CD4-positive, alpha-beta memory T cell (primary cell): ENCODE data around the gene C11orf98. TPM values are rescaled to one million over a fixed set of nuclear protein-coding genes. Genes with fewer than 3 reads are reported as not detected.

Experiments
- CTCF ChIA-PET: fragments of 350-600 bp; sonication (Branson Sonifier 250); formaldehyde crosslinking; loops from one replicate; lab custom pipeline; 2021; ENCODE audit warnings: inconsistent platforms; ENCODE audit not compliant: partially characterized antibody; lab: Charles Lee
- POLR2A ChIA-PET: fragments of 350-600 bp; sonication (Branson Sonifier 250); formaldehyde crosslinking; loops from one replicate; lab custom pipeline; 2021; ENCODE audit not compliant: partially characterized antibody; lab: Charles Lee
- DNase-seq, 5 donors: peaks; one replicate each; pipeline versions ENCODE4 v3.0.0 to v3.0.0-alpha.2; 2020 to 2022; ENCODE audit warnings: mixed read lengths in 1 of 5
- H3K27ac ChIP-seq: one replicate; pipeline ENCODE4 v1.7.0; 2013; ENCODE audit warnings: low read depth, low read length
- H3K27me3 ChIP-seq: 2 replicates; pipeline ENCODE4 v1.7.0; 2013; ENCODE audit warnings: mild to moderate bottlenecking, low read length, moderate library complexity; ENCODE audit not compliant: insufficient read depth
- H3K36me3 ChIP-seq: 2 replicates; pipeline ENCODE4 v1.7.0; 2013; ENCODE audit warnings: mild to moderate bottlenecking, low read length, moderate library complexity; ENCODE audit not compliant: insufficient read depth
- H3K4me1 ChIP-seq: 2 replicates; pipeline ENCODE4 v1.7.0; 2013; ENCODE audit warnings: mild to moderate bottlenecking, low read length, moderate library complexity; ENCODE audit not compliant: insufficient read depth
- H3K4me3 ChIP-seq, 2 donors: one replicate each; pipeline ENCODE4 v1.7.0; 2013; ENCODE audit warnings: low read length in 2 of 2, mild to moderate bottlenecking in 1 of 2
- H3K9me3 ChIP-seq, 2 donors: one replicate each; pipeline ENCODE4 v1.7.0; 2013; ENCODE audit warnings: low read length in 2 of 2, control low read depth in 1 of 2; ENCODE audit not compliant: control insufficient read depth in 1 of 2
- H3K27ac Mint-ChIP-seq, 7 donors: one replicate each; pipeline ENCODE4 v1.8.0; 2020 to 2021; ENCODE audit warnings: mixed read lengths in 7 of 7, mild to moderate bottlenecking in 6 of 7, inconsistent platforms in 3 of 7, moderate library complexity in 3 of 7
- H3K27me3 Mint-ChIP-seq, 2 donors: one replicate each; pipeline ENCODE4 v1.8.0; 2020 to 2021; ENCODE audit warnings: mixed read lengths in 2 of 2
- H3K36me3 Mint-ChIP-seq, 2 donors: one replicate each; pipeline ENCODE4 v1.8.0; 2020 to 2021; ENCODE audit warnings: mixed read lengths in 2 of 2, inconsistent platforms in 1 of 2, mild to moderate bottlenecking in 1 of 2
- H3K4me1 Mint-ChIP-seq, 4 donors: one replicate each; pipeline ENCODE4 v1.8.0; 2020 to 2021; ENCODE audit warnings: mixed read lengths in 4 of 4, mild to moderate bottlenecking in 1 of 4
- H3K4me3 Mint-ChIP-seq, 8 donors: one replicate each; pipeline ENCODE4 v1.8.0; 2020 to 2021; ENCODE audit warnings: mixed read lengths in 8 of 8, mild to moderate bottlenecking in 7 of 8, moderate library complexity in 6 of 8, inconsistent platforms in 3 of 8
- H3K9me3 Mint-ChIP-seq, 8 donors: one replicate each; pipeline ENCODE4 v1.8.0; 2020 to 2021; ENCODE audit warnings: mixed read lengths in 8 of 8, mild to moderate bottlenecking in 5 of 8, inconsistent platforms in 3 of 8, moderate library complexity in 1 of 8
- intact Hi-C: fragments of 100-400 bp; cut with micrococcal nuclease; formaldehyde crosslinking; loops from one replicate; pipeline ENCODE4 v1.15.1; 2023
- polyA plus RNA-seq, 2 donors: library from polyadenylated mRNA; unstranded; fragments of 300-500 nt; fragmentation: Illumina TruSeq; gene quantifications; one replicate each; pipeline ENCODE4 v1.2.3, GENCODE V29; 2021
- total RNA-seq, 2 experiments: library from RNA; stranded (reverse); gene quantifications; one replicate each; pipeline ENCODE4 v1.2.3, GENCODE V29; 2021

C11orf98 gene
- total and polyA plus RNA-seq, 4 experiments from 2014 or later: 48.9 to 94.9 (median 65.5) TPM

DNA sequence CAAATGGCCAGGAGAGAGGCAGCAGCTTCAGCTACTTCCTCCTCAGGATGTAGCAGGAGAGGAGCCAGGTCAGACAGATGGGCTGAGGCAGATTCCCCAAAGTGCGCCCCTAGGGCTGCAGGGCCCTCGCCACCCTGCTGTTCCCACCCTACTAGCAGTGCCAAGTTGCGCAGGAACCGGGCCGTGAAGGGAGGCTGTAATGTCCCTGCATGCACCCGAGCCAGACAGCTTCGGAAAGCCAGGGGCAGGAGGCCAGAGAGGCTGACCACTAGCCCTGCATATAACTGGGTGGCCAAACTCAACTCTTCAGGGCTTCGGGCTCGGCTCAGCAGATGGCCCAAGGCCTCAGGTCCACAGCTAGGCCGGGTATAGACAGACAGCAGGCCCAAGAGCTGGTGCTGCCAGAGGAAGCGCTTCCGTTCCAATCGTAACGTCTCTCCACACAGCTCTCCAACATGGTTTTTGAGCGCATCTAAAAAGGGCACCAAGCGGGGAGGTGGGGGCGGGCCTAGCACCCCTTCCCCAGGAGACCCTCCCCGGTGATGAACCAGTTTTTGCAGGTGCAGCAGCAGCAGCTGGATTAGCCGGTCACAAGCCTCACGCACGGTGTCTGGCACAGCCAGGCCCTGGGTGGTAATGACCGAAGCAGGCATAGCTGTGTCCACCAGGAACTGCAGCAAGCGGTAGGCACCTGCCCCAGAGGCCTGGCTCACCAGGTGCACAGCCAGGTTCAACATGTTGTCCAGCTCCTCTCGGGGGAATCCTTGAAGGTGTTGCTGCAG is 16.6 kb downstream of the C11orf98 start:
- Mint-ChIP-seq H3K9me3 (peaks cover 0 to 2% (median 0%) of the 10 kb centered on the region in 8 donors), H3K27me3 (no peaks in the 10 kb centered on the region), H3K4me1 (peaks cover 19 to 63% (median 35%) of the 10 kb centered on the region in 4 donors), H3K4me3 (no peak overlapping the region), H3K36me3 (peaks cover 0 to 36% of the 10 kb centered on the region in 2 donors), H3K27ac (peak overlapping the region in 1 of 7 donors; percentile 40)
- Histone ChIP-seq H3K36me3 (peaks cover 18% of the 10 kb centered on the region), H3K27ac (no peak overlapping the region), H3K27me3 (no peaks in the 10 kb centered on the region), H3K4me1 (peaks cover 48% of the 10 kb centered on the region), H3K4me3 (no peak overlapping the region), H3K9me3 (no peaks in the 10 kb centered on the region)
- ChIA-PET POLR2A (interaction anchor here (0.7 to 11.8 kb wide), 17 partner anchors 12 to 207 kb away, joined by 3 to 162 read pairs (median 6); partner anchors contain the start of genes B3GAT3, C11orf98, CSKMT and EEF1G), CTCF (interaction anchor here (1.1 to 2.1 kb wide), 5 partner anchors 16 to 56 kb away, joined by 3 to 8 read pairs (median 5); partner anchors contain the start of genes C11orf98 and CSKMT)
- intact Hi-C loops: no loop called here
- DNase-seq: no peak

DNA sequence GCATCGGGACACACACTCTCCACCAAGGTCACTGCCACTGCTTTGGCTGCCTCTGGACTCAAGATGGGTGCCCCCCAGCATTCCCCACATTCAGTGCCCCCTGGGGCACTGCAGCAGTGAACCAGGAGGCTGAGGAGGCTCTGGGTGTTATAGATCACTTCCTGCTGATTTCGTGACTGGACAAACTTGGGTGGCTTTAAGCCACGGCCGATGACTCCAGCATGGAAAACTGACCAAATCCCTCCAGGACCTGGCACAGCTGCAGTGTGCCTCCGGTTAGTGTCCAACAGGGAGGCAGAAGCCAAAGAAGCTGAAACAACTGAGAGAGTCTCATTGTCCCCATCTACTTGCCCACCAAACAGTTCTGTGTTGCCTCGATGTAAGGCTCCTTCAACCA is 17.4 kb downstream of the C11orf98 start:
- H3K4me1 Mint-ChIP-seq: peaks cover 18 to 57% (median 34%) of the 10 kb centered on the region in 4 donors
- DNase-seq: no peak
- Histone ChIP-seq H3K4me3 (no peak overlapping the region), H3K9me3 (no peaks in the 10 kb centered on the region), H3K4me1 (peaks cover 47% of the 10 kb centered on the region), H3K27ac (no peak overlapping the region), H3K36me3 (peaks cover 21% of the 10 kb centered on the region), H3K27me3 (no peaks in the 10 kb centered on the region)
- intact Hi-C loops: loop anchor here (2.0 kb wide), 2 partner anchors 17 to 57 kb away; partner anchors contain the start of genes C11orf98, CSKMT and TUT1
- H3K27ac Mint-ChIP-seq: peak overlapping the region in 2 of 7 donors; percentile 35 to 57
- ChIA-PET POLR2A (interaction anchor here (0.7 to 11.8 kb wide), 14 partner anchors 16 to 208 kb away, joined by 3 to 162 read pairs (median 9); partner anchors contain the start of genes B3GAT3, C11orf98, CSKMT and EEF1G), CTCF (interaction anchor here (1.1 to 2.1 kb wide), 3 partner anchors 36 to 55 kb away, joined by 3 to 8 read pairs (median 5); no protein-coding TSS in a partner anchor)
- no peaks in the 10 kb centered on the region for H3K27me3 Mint-ChIP-seq
- no peak overlapping the region for H3K4me3 Mint-ChIP-seq
- H3K9me3 Mint-ChIP-seq: no peaks in the 10 kb centered on the region
- peaks cover 0 to 34% of the 10 kb centered on the region in 2 donors for H3K36me3 Mint-ChIP-seq

DNA sequence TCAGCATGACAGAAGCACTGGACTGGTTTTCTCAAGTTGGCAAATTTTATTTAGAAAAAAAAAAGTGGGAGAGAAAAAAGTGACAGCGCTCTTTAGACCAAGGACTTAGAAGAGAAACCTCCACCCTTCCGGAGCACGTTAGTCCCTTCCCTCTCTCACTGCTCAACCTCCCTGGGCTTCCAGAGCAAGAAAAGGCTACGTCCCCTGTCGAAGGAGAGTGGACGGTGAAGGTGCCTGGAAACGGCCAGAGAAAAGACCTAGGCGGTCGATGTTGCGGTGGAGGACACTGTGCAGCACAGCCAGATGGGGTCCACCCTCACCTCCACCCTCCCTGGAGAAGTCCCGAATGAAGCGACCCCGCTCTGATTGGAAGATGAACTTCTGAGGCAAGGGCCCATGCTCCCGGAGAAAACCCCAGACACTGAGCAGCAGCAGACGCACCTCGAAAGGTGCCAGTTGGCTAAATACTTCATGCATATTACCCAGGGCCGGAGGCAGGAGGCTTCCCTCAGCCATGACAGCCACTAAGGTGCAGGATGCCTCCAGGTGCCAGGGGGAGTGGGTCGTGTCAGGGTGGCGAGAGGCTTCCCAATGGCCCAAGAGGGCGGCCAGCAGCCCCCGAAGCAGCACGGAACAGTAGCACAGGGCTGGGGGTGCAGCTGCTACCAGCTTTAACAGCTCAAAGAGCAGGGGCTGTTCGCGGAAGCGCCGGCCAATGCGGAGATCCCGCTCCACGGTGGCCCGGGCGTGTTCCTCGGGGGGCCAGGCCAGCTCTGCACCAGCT is 18.0 kb downstream of the C11orf98 start:
- intact Hi-C loops: loop anchor here (1.0 to 2.0 kb wide), 5 partner anchors 18 to 62 kb away; partner anchors contain the start of genes C11orf98, CSKMT, EML3 and TUT1
- peak overlapping the region; percentile 92 for H3K27ac ChIP-seq
- H3K27me3 ChIP-seq: no peaks in the 10 kb centered on the region
- Mint-ChIP-seq H3K4me3 (peak overlapping the region; percentile 93 to 99 (median 95)), H3K27me3 (no peaks in the 10 kb centered on the region), H3K27ac (peak overlapping the region; percentile 84 to 99 (median 97)), H3K36me3 (peaks cover 0 to 32% of the 10 kb centered on the region in 2 donors), H3K9me3 (no peaks in the 10 kb centered on the region), H3K4me1 (peaks cover 14 to 51% (median 29%) of the 10 kb centered on the region in 4 donors)
- DNase-seq: no peak
- peaks cover 41% of the 10 kb centered on the region for H3K4me1 ChIP-seq
- H3K9me3 ChIP-seq: no peaks in the 10 kb centered on the region
- ChIA-PET POLR2A (interaction anchor here (0.6 to 11.8 kb wide), 38 partner anchors 8 to 235 kb away, joined by 3 to 162 read pairs (median 8); partner anchors contain the start of genes B3GAT3, BSCL2, C11orf98 and CSKMT), CTCF (interaction anchor here (1.0 to 2.1 kb wide), 5 partner anchors 9 to 56 kb away, joined by 3 to 7 read pairs (median 3); partner anchors contain the start of gene TUT1)
- H3K4me3 ChIP-seq: peak overlapping the region in 1 of 2 donors; percentile 55
- peaks cover 22% of the 10 kb centered on the region for H3K36me3 ChIP-seq

DNA sequence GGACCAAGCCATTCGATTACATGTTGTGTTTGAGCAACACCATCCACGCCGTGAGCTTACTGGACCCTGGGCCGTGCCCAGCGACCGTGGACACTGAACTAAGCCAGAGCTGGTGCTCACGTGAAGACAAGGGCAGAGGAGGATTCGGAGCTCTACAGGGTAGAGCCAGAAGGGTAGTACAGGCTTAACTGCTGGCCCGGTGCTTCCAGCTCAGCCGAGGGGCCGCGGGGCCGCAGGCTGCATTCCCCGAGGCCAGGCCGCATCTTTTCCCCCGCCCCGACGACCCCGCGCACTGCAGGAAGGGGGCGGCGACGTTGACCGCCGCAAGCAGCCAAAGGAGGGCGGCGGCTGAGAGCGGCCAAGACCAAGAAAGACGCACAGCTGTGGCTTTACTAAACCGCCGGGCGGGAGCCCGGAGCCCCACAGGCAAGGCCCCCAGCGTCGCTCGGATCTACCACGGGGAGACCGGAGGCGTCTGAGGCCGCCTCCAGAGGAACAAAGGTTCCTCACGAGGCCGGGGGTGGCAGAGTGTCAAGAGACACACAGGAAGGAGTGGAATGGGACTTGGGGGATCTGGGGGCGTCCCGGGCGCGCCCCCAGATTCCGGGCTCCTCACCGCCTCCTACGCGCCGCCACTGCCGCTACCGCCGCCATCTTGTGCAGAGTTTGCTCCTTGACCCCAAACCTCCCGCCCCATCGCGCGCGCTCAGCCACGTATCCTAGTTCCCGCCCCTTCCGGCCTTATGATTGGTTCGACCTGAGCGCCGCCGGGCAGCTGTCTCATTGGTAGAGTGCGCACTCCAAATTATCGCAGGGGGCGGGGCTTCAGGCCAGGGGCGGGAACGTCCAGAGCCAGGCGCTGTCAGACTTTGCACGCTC is 18.8 kb downstream of the C11orf98 start, which contains the start of gene GANAB:
GANAB (minus strand) TSS at position 668 of the 879 bp plus-strand sequence; CDS start at position 654, 14 bp downstream.
- H3K4me1 Mint-ChIP-seq: peaks cover 14 to 48% (median 26%) of the 10 kb centered on the region in 4 donors

DNA sequence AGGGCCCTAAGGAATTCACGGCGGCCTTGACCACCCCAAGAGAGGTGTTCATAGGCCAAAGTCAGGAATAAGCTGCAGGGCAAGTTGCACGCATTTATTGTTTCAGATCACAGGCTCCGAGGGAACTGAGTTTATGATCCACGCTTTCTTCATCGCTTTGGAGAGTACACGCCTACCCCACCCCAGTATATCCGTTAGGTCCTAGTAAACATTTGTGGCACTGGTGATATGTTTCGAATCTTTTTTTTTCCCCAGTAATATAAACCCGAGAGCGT is 19.4 kb downstream of the C11orf98 start:
- Mint-ChIP-seq H3K9me3 (no peaks in the 10 kb centered on the region), H3K27me3 (no peaks in the 10 kb centered on the region), H3K27ac (peak overlapping the region; percentile 84 to 99 (median 97)), H3K4me1 (peaks cover 16 to 50% (median 29%) of the 10 kb centered on the region in 4 donors), H3K4me3 (peak overlapping the region; percentile 93 to 99 (median 95)), H3K36me3 (peaks cover 4 to 36% of the 10 kb centered on the region in 2 donors)
- intact Hi-C loops: no loop called here
- Histone ChIP-seq H3K4me3 (peak overlapping the region; percentile 55 to 76), H3K27ac (peak overlapping the region; percentile 92), H3K36me3 (peaks cover 22% of the 10 kb centered on the region), H3K27me3 (no peaks in the 10 kb centered on the region), H3K9me3 (no peaks in the 10 kb centered on the region), H3K4me1 (peaks cover 38% of the 10 kb centered on the region)
- DNase-seq: no peak
- ChIA-PET POLR2A (interaction anchor here (1.0 to 11.8 kb wide), 27 partner anchors 9 to 236 kb away, joined by 3 to 162 read pairs (median 10); partner anchors contain the start of genes B3GAT3, BSCL2, C11orf98 and CSKMT), CTCF (interaction anchor here (0.9 to 1.7 kb wide), 4 partner anchors 8 to 251 kb away, joined by 3 to 7 read pairs (median 3); partner anchors contain the start of genes C11orf98 and TUT1)

More for the DNA sequence above, 18.8 kb downstream of the C11orf98 start, which contains the start of gene GANAB:
- peak within 1 kb of the TSS; percentile 93 to 99 (median 95) for H3K4me3 Mint-ChIP-seq
- intact Hi-C loops: loop anchor here (1.0 to 2.0 kb wide), 5 partner anchors 19 to 63 kb away; partner anchors contain the start of genes C11orf98, CSKMT, EML3 and TUT1
- Histone ChIP-seq H3K4me1 (peaks cover 37% of the 10 kb centered on the region), H3K36me3 (peaks cover 22% of the 10 kb centered on the region), H3K27me3 (no peaks in the 10 kb centered on the region), H3K27ac (peak within 1 kb of the TSS; percentile 92), H3K9me3 (no peaks in the 10 kb centered on the region), H3K4me3 (peak within 1 kb of the TSS; percentile 55 to 76)
- no peaks in the 10 kb centered on the region for H3K27me3 Mint-ChIP-seq
- DNase-seq: peak; percentile 95 to 99 (median 97)
- POLR2A ChIA-PET: interaction anchor here (0.6 to 11.8 kb wide), 36 partner anchors 8 to 235 kb away, joined by 3 to 162 read pairs (median 8); partner anchors contain the start of genes B3GAT3, BSCL2, C11orf98 and CSKMT
- peak within 1 kb of the TSS; percentile 84 to 99 (median 97) for H3K27ac Mint-ChIP-seq
- H3K9me3 Mint-ChIP-seq: no peaks in the 10 kb centered on the region
- CTCF ChIA-PET: interaction anchor here (0.9 to 1.7 kb wide), 5 partner anchors 8 to 251 kb away, joined by 3 to 7 read pairs (median 3); partner anchors contain the start of genes C11orf98 and TUT1
- peaks cover 0 to 34% of the 10 kb centered on the region in 2 donors for H3K36me3 Mint-ChIP-seq
